Stromal cell of bone marrow (primary cell): ENCODE data around the gene TSPAN8.
"Not testable (repeated sequence)": the region's sequence is repeated elsewhere in the genome, so short reads cannot be mapped to it uniquely, and the experiment has no call there.

Experiments used
- DNase-seq: peaks from one replicate; pipeline ENCODE4 v3.0.0-alpha.2; 2012; ENCODE audit warnings: low read depth

TSPAN8 gene

GRCh38 chr12:71157601-71158233, at the start of gene TSPAN8:
TSS of gene TSPAN8 (minus strand) at chr12:71157999. CDS start at chr12:71157678, 321 bp downstream.
- DNase-seq, result no peak

GRCh38 chr12:71201136-71201679, 43.4 kb upstream of the TSPAN8 start:
- DNase-seq, result no peak

GRCh38 chr12:71200706-71201105, 42.9 kb upstream of the TSPAN8 start:
- DNase-seq, result no peak

- DNase-seq, result no peak
Measured at GRCh38 chr12:71197460-71197859, 39.7 kb upstream of the TSPAN8 start.

GRCh38 chr12:71195338-71195896, 37.6 kb upstream of the TSPAN8 start:
- DNase-seq, result no peak

GRCh38 chr12:71194657-71195056, 36.9 kb upstream of the TSPAN8 start:
- no peak for DNase-seq

- DNase-seq, result no peak
Measured at GRCh38 chr12:71193041-71193440, 35.2 kb upstream of the TSPAN8 start.

GRCh38 chr12:71191509-71192196, 33.9 kb upstream of the TSPAN8 start:
- DNase-seq, result no peak

- no peak for DNase-seq
Measured at GRCh38 chr12:71190822-71191221, 33.0 kb upstream of the TSPAN8 start.

- no peak for DNase-seq
Measured at GRCh38 chr12:71187379-71187778, 29.6 kb upstream of the TSPAN8 start.

- DNase-seq, result peak; percentile 4
Measured at GRCh38 chr12:71186571-71187288, 28.9 kb upstream of the TSPAN8 start.

GRCh38 chr12:71183846-71184245, 26.0 kb upstream of the TSPAN8 start:
- peak; percentile 5 for DNase-seq

GRCh38 chr12:71183018-71183417, 25.2 kb upstream of the TSPAN8 start:
- peak; percentile 15 for DNase-seq

GRCh38 chr12:71178162-71178561, 20.4 kb upstream of the TSPAN8 start:
- no peak for DNase-seq

GRCh38 chr12:71174825-71175224, 17.0 kb upstream of the TSPAN8 start:
- no peak for DNase-seq

GRCh38 chr12:71174146-71174545, 16.3 kb upstream of the TSPAN8 start:
- no peak for DNase-seq

GRCh38 chr12:71170456-71170855, 12.7 kb upstream of the TSPAN8 start:
- DNase-seq, result no peak

- DNase-seq, result no peak
Measured at GRCh38 chr12:71169286-71169685, 11.5 kb upstream of the TSPAN8 start.

- no peak for DNase-seq
Measured at GRCh38 chr12:71166862-71167496, 9.2 kb upstream of the TSPAN8 start.

- no peak for DNase-seq
Measured at GRCh38 chr12:71166280-71166679, 8.5 kb upstream of the TSPAN8 start.

GRCh38 chr12:71165780-71166179, 8.0 kb upstream of the TSPAN8 start:
- not testable (repeated sequence) for DNase-seq

- no peak for DNase-seq
Measured at GRCh38 chr12:71164568-71165197, 6.9 kb upstream of the TSPAN8 start.
